ENCODE results near the gene AP1G2. TPM values are rescaled to one million over a fixed set of nuclear protein-coding genes. Genes with fewer than 3 reads are reported as not detected.

AP1G2 gene
- total and polyA plus RNA-seq, 2 of the 13 experiments (the other 11 are each of a cell fraction or from before 2014, with no cell fraction given) = 96.9 to 611 TPM

- TF ChIP-seq, protein P1, sequence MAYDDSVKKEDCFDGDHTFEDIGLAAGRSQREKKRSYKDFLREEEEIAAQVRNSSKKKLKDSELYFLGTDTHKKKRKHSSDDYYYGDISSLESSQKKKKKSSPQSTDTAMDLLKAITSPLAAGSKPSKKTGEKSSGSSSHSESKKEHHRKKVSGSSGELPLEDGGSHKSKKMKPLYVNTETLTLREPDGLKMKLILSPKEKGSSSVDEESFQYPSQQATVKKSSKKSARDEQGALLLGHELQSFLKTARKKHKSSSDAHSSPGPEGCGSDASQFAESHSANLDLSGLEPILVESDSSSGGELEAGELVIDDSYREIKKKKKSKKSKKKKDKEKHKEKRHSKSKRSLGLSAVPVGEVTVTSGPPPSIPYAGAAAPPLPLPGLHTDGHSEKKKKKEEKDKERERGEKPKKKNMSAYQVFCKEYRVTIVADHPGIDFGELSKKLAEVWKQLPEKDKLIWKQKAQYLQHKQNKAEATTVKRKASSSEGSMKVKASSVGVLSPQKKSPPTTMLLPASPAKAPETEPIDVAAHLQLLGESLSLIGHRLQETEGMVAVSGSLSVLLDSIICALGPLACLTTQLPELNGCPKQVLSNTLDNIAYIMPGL (CRISPR knock-in tag; IDR thresholded peaks at IDR 0.05; ENCODE audit: borderline replicate concordance in 1 of 2, low read depth in 1 of 2) = peak; percentile 57 to 65
- TF ChIP-seq REXO4 (CRISPR knock-in tag; IDR thresholded peaks at IDR 0.05; ENCODE audit: borderline replicate concordance) = no peak
- 0 out of 2 replicates have a peak, but pooled peaks have one; percentile 23 for TF ChIP-seq MED1 (CRISPR knock-in tag; IDR thresholded peaks at IDR 0.05)
- peak; percentile 28; the same call in 1 of the 2 replicates for TF ChIP-seq GATAD2A (CRISPR knock-in tag; IDR thresholded peaks at IDR 0.05)
- TF ChIP-seq YEATS4 (CRISPR knock-in tag; IDR thresholded peaks at IDR 0.05; ENCODE audit: borderline replicate concordance) = 0 out of 2 replicates have a peak, but pooled peaks have one; percentile 28
- TF ChIP-seq MAZ (IDR thresholded peaks at IDR 0.05; ENCODE audit: borderline replicate concordance, low read depth, low read length) = no peak
- TF ChIP-seq MAZ (CRISPR knock-in tag; IDR thresholded peaks at IDR 0.05; ENCODE audit: low read depth) = 0 out of 2 replicates have a peak, but pooled peaks have one; percentile 36
- no peak for TF ChIP-seq ZNF382 (CRISPR knock-in tag; IDR thresholded peaks at IDR 0.05; ENCODE audit: borderline replicate concordance)
- TF ChIP-seq POLR2AphosphoS5 (IDR thresholded peaks at IDR 0.05; ENCODE audit: low read depth, low read length) = peak; percentile 35
- no peak for TF ChIP-seq MYPOP (CRISPR knock-in tag; IDR thresholded peaks at IDR 0.05)
- TF ChIP-seq, protein P2, sequence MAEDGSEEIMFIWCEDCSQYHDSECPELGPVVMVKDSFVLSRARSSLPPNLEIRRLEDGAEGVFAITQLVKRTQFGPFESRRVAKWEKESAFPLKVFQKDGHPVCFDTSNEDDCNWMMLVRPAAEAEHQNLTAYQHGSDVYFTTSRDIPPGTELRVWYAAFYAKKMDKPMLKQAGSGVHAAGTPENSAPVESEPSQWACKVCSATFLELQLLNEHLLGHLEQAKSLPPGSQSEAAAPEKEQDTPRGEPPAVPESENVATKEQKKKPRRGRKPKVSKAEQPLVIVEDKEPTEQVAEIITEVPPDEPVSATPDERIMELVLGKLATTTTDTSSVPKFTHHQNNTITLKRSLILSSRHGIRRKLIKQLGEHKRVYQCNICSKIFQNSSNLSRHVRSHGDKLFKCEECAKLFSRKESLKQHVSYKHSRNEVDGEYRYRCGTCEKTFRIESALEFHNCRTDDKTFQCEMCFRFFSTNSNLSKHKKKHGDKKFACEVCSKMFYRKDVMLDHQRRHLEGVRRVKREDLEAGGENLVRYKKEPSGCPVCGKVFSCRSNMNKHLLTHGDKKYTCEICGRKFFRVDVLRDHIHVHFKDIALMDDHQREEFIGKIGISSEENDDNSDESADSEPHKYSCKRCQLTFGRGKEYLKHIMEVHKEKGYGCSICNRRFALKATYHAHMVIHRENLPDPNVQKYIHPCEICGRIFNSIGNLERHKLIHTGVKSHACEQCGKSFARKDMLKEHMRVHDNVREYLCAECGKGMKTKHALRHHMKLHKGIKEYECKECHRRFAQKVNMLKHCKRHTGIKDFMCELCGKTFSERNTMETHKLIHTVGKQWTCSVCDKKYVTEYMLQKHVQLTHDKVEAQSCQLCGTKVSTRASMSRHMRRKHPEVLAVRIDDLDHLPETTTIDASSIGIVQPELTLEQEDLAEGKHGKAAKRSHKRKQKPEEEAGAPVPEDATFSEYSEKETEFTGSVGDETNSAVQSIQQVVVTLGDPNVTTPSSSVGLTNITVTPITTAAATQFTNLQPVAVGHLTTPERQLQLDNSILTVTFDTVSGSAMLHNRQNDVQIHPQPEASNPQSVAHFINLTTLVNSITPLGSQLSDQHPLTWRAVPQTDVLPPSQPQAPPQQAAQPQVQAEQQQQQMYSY (CRISPR knock-in tag; IDR thresholded peaks at IDR 0.05) = 0 out of 2 replicates have a peak, but pooled peaks have one; percentile 14
- TF ChIP-seq KDM5A (IDR thresholded peaks at IDR 0.05; ENCODE audit: borderline replicate concordance, low read length) = no peak
- 0 out of 2 replicates have a peak, but pooled peaks have one; percentile 23 for TF ChIP-seq ZNF317 (CRISPR knock-in tag; IDR thresholded peaks at IDR 0.05)
- TF ChIP-seq, protein P3, sequence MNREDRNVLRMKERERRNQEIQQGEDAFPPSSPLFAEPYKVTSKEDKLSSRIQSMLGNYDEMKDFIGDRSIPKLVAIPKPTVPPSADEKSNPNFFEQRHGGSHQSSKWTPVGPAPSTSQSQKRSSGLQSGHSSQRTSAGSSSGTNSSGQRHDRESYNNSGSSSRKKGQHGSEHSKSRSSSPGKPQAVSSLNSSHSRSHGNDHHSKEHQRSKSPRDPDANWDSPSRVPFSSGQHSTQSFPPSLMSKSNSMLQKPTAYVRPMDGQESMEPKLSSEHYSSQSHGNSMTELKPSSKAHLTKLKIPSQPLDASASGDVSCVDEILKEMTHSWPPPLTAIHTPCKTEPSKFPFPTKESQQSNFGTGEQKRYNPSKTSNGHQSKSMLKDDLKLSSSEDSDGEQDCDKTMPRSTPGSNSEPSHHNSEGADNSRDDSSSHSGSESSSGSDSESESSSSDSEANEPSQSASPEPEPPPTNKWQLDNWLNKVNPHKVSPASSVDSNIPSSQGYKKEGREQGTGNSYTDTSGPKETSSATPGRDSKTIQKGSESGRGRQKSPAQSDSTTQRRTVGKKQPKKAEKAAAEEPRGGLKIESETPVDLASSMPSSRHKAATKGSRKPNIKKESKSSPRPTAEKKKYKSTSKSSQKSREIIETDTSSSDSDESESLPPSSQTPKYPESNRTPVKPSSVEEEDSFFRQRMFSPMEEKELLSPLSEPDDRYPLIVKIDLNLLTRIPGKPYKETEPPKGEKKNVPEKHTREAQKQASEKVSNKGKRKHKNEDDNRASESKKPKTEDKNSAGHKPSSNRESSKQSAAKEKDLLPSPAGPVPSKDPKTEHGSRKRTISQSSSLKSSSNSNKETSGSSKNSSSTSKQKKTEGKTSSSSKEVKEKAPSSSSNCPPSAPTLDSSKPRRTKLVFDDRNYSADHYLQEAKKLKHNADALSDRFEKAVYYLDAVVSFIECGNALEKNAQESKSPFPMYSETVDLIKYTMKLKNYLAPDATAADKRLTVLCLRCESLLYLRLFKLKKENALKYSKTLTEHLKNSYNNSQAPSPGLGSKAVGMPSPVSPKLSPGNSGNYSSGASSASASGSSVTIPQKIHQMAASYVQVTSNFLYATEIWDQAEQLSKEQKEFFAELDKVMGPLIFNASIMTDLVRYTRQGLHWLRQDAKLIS (CRISPR knock-in tag; IDR thresholded peaks at IDR 0.05) = no peak
- TF ChIP-seq CBX5 (CRISPR knock-in tag; IDR thresholded peaks at IDR 0.05; ENCODE audit: borderline replicate concordance) = 0 out of 2 replicates have a peak, but pooled peaks have one; percentile 42
- TF ChIP-seq KDM2A (CRISPR knock-in tag; IDR thresholded peaks at IDR 0.05; ENCODE audit: borderline replicate concordance, low read depth) = peak; percentile 61; the same call in 1 of the 2 replicates
- TF ChIP-seq ZNF724P (CRISPR knock-in tag; IDR thresholded peaks at IDR 0.05; ENCODE audit: borderline replicate concordance) = no peak
Measured at GRCh38 chr14:23559010-23559925, 8.3 kb downstream of the AP1G2 start (continued).
